Muscle layer of duodenum (tissue), 2 donors: Measurements from ENCODE around the gene GPLD1.
"Not testable (repeated sequence)": the region's sequence is repeated elsewhere in the genome, so short reads cannot be mapped to it uniquely, and the experiment has no call there.

Experiments used
- H3K27ac ChIP-seq: one replicate; pipeline ENCODE4 v1.7.0; 2013; ENCODE audit warnings: mild to moderate bottlenecking, low read length
- H3K27me3 ChIP-seq: one replicate; pipeline ENCODE4 v1.7.0; 2013; ENCODE audit warnings: low read depth, mild to moderate bottlenecking, control low read depth, low read length
- H3K36me3 ChIP-seq, 2 donors: one replicate each; pipeline ENCODE4 v1.7.0; 2013; ENCODE audit warnings: low read length in 2 of 2, control low read depth in 1 of 2, mild to moderate bottlenecking in 1 of 2; ENCODE audit not compliant: insufficient read depth in 2 of 2, control insufficient read depth in 1 of 2
- H3K4me1 ChIP-seq, 2 donors: one replicate each; pipeline ENCODE4 v1.7.0; 2013; ENCODE audit warnings: low read length in 2 of 2, mild to moderate bottlenecking in 2 of 2, control low read depth in 1 of 2, moderate library complexity in 1 of 2; ENCODE audit not compliant: insufficient read depth in 2 of 2, control insufficient read depth in 1 of 2
- H3K4me3 ChIP-seq, 2 donors: one replicate each; pipeline ENCODE4 v1.7.0; 2013; ENCODE audit warnings: low read length in 2 of 2, low read depth in 1 of 2, mild to moderate bottlenecking in 1 of 2
- H3K9me3 ChIP-seq, 2 donors: one replicate each; pipeline ENCODE4 v1.7.0; 2013; ENCODE audit warnings: low read length in 2 of 2, control low read depth in 1 of 2, mild to moderate bottlenecking in 1 of 2; ENCODE audit not compliant: control insufficient read depth in 1 of 2
- donor health status: healthy.

Gene GPLD1

GRCh38 chr6:24517659-24518543 lies 28.5 kb upstream of the GPLD1 start:
- Histone ChIP-seq H3K4me3 (no peak overlapping the region), H3K4me1 (no peaks in the 10 kb centered on the region), H3K27ac (no peak overlapping the region), H3K36me3 (peaks cover 2 to 15% of the 10 kb centered on the region in 2 donors), H3K9me3 (no peaks in the 10 kb centered on the region), H3K27me3 (no peaks in the 10 kb centered on the region)

DNA sequence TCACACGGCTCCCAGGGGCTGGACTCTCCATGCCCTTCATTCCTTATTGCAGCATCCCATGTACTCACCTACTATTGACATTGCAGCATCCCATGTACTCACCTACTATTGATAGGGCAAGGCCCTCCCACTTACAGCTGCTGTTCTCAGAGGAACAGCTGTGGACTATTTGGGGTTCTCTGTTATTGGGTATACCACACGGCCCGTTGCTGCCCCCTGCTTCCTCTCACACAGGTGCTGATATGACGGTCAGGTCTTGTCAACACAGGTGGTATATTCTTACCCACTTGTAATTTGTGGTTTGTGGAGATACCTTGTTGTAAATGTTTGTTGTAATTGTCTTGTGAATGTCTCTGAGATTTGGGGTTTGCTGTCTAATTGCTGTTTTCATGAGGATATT lies 24.2 kb upstream of the GPLD1 start:
- no peaks in the 10 kb centered on the region for H3K4me1 ChIP-seq
- H3K4me3 ChIP-seq: no peak overlapping the region
- H3K9me3 ChIP-seq: no peaks in the 10 kb centered on the region
- H3K27ac ChIP-seq: no peak overlapping the region
- H3K27me3 ChIP-seq: no peaks in the 10 kb centered on the region
- peaks cover 2 to 15% of the 10 kb centered on the region in 2 donors for H3K36me3 ChIP-seq

DNA sequence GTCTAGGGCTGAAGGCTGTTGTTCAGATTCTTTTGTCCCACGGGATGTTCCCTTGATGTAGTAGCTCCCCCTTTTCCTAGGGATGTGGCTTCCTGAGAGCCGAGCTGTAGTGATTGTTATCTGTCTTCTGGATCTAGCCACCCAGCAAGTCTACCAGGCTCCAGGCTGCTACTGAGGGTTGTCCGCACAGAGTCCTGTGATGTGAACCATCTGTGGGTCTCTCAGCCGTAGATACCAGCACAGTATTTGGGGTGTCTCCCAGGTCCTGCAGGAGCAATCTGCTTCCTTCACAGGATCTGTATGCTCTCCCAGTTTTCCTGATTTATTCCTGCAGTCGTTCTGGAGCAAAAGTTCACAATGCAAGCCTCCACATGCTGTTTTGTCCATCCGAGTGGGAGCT lies 22.6 kb upstream of the GPLD1 start:
- H3K4me1 ChIP-seq, H3K4me3 ChIP-seq, H3K27ac ChIP-seq, H3K27me3 ChIP-seq, H3K9me3 ChIP-seq: not testable (repeated sequence)
- H3K36me3 ChIP-seq: peaks cover 0 to 19% of the 10 kb centered on the region in 2 donors

GRCh38 chr6:24506814-24507520 lies 17.6 kb upstream of the GPLD1 start:
- Histone ChIP-seq H3K4me1 (no peaks in the 10 kb centered on the region), H3K27ac (no peak overlapping the region), H3K27me3 (no peaks in the 10 kb centered on the region), H3K4me3 (no peak overlapping the region), H3K9me3 (no peaks in the 10 kb centered on the region), H3K36me3 (peaks cover 0 to 32% of the 10 kb centered on the region in 2 donors)

DNA sequence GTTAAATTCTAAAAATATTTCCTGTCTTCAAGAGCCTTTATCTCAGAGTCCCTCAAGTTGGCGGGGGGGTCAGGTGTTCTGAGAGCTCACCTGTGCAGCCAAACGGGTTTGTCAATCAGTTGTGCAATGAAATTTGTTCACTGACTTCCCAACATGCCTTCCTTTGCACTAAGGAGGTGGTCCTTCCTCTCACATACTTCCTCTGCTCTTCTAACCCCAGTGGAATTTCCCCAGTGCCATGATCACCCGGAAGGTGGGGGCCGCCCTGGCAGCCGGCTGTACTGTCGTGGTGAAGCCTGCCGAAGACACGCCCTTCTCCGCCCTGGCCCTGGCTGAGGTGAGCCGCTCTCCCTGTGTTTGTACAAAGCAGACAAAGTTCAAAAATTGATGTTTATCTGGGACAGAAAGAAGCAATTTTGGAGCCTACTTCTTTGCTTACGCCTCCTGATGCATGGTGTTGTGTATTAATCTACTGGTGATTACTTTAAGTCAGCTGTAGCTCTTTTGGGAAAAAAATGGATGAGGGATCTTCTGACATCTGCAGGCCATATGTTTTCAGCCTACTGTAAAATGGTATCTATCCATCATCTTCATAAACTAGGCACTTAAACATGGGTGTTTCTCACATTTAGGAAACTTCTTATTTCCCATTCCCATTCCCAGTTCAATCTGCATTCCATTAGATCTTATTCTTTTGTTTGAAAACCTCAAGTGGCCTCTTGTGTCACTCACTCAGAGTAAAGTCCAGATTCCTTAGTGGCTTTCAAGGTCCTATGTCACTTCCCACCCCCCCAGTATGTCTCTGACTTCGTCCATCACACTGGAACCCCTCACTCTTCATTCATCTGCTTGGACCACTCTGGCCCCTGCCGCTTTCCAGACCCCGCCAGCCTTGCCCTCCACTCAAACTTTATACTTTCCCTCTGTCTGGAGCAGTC lies 15.5 kb upstream of the GPLD1 start:
- H3K4me1 ChIP-seq: no peaks in the 10 kb centered on the region
- no peaks in the 10 kb centered on the region for H3K9me3 ChIP-seq
- H3K27me3 ChIP-seq: no peaks in the 10 kb centered on the region
- no peak overlapping the region for H3K4me3 ChIP-seq
- H3K27ac ChIP-seq: no peak overlapping the region
- H3K36me3 ChIP-seq: peaks cover 0 to 32% of the 10 kb centered on the region in 2 donors

DNA sequence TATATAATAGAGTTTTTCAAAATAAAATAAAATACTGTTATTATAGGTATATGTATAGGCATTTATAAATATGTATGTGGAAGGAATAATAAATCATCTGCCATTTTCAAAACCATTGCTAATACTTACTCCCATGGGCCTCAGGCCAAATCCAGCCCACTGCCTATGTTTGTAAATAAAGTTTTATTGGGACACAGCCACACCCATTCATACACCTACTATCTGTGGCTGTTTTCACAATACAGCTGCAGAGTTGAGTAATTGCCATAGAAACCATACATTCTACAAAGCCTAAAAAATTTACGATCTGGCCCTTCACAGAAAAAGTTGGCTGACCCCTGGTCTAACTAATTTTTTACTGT lies 14.9 kb upstream of the GPLD1 start:
- H3K4me3 ChIP-seq: no peak overlapping the region
- H3K27ac ChIP-seq: no peak overlapping the region
- no peaks in the 10 kb centered on the region for H3K4me1 ChIP-seq
- peaks cover 0 to 32% of the 10 kb centered on the region in 2 donors for H3K36me3 ChIP-seq
- no peaks in the 10 kb centered on the region for H3K9me3 ChIP-seq
- no peaks in the 10 kb centered on the region for H3K27me3 ChIP-seq

- Histone ChIP-seq H3K27ac (no peak overlapping the region), H3K4me3 (no peak overlapping the region), H3K27me3 (no peaks in the 10 kb centered on the region), H3K9me3 (no peaks in the 10 kb centered on the region), H3K36me3 (peaks cover 0 to 28% of the 10 kb centered on the region in 2 donors), H3K4me1 (no peaks in the 10 kb centered on the region)
Observed at GRCh38 chr6:24501914-24502313, 12.5 kb upstream of the GPLD1 start.

DNA sequence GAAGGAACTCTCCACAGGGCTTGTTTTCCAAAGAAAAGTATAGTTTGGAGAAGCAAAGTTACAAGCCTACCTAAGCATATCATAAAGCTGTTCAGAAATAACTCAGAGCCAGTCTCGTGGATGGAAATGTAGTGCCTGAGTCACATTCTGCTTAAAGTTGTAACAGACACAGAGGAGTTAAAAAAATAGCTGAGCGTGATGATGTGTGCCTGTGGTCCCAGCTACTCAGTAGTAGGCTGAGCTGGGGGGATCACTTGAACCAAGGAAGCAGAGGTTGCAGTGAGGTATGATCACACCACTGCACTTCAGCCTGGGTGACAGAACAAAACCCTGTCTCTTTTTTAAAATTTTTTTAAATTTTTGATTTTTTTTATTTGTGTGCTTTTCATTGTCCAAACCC lies 12.0 kb upstream of the GPLD1 start:
- Histone ChIP-seq H3K27ac (no peak overlapping the region), H3K4me3 (no peak overlapping the region), H3K9me3 (no peaks in the 10 kb centered on the region), H3K4me1 (no peaks in the 10 kb centered on the region), H3K36me3 (peaks cover 0 to 26% of the 10 kb centered on the region in 2 donors), H3K27me3 (no peaks in the 10 kb centered on the region)

DNA sequence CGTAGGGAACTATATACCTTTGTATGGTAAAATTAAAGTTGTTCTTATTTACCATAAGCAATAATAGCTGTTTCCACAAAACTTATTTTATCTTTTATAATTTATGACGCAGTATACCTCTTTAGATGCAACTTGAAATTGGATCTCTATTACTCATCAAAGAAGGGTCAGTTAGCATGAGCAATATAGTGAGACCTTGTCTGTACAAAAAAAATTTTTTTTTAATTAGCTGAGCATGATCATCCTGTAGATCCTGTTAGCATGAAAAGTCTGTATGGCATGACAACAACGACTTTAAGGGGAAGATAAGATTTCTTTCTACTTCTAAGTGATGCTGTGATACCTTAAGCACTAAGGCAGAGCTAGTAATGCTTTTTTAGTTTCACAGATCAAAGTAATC lies 11.3 kb upstream of the GPLD1 start:
- Histone ChIP-seq H3K27ac (no peak overlapping the region), H3K27me3 (no peaks in the 10 kb centered on the region), H3K36me3 (peaks cover 0 to 26% of the 10 kb centered on the region in 2 donors), H3K9me3 (no peaks in the 10 kb centered on the region), H3K4me1 (peaks cover 0 to 2% of the 10 kb centered on the region in 2 donors), H3K4me3 (no peak overlapping the region)

- no peaks in the 10 kb centered on the region for H3K9me3 ChIP-seq
- no peaks in the 10 kb centered on the region for H3K36me3 ChIP-seq
- no peaks in the 10 kb centered on the region for H3K27me3 ChIP-seq
- H3K4me1 ChIP-seq: peaks cover 0 to 15% of the 10 kb centered on the region in 2 donors
- H3K27ac ChIP-seq: no peak overlapping the region
- H3K4me3 ChIP-seq: no peak overlapping the region
Observed at GRCh38 chr6:24497254-24497970, 8.0 kb upstream of the GPLD1 start.
